Cardiac muscle cell (in vitro differentiated cells and primary cell): ENCODE data around the gene KRT17. TPM values are rescaled to one million over a fixed set of nuclear protein-coding genes. Genes with fewer than 3 reads are reported as not detected.
A peak's percentile ranks its signal among the peaks of the same experiment; 100 is the strongest.
"Not testable (repeated sequence)": the region's sequence is repeated elsewhere in the genome, so short reads cannot be mapped to it uniquely, and the experiment has no call there.

Experiments used
- DNase-seq, 2 donors: peaks; one replicate each; pipeline versions ENCODE4 v3.0.0 to v3.0.0-alpha.2; 2010 to 2017; ENCODE audit warnings: low read depth in 1 of 2, low spot score in 1 of 2
- H3K27ac ChIP-seq: fragments of 200-600 bp; sonication (generic); 2 replicates; pipeline ENCODE4 v1.5.1; 2016
- H3K27me3 ChIP-seq: fragments of 200-600 bp; sonication (generic); 2 replicates; pipeline ENCODE4 v1.6.0; 2016; ENCODE audit warnings: control low read depth
- H3K36me3 ChIP-seq: fragments of 200-600 bp; sonication (generic); 2 replicates; pipeline ENCODE4 v1.5.1; 2016; ENCODE audit warnings: control low read depth
- H3K4me1 ChIP-seq: fragments of 200-600 bp; sonication (generic); 2 replicates; pipeline ENCODE4 v1.8.1; 2017; ENCODE audit warnings: low read depth, mild to moderate bottlenecking, mixed run types
- H3K4me3 ChIP-seq: fragments of 200-600 bp; sonication (generic); 2 replicates; pipeline ENCODE4 v1.5.1; 2016; ENCODE audit warnings: mild to moderate bottlenecking
- H3K9me3 ChIP-seq: fragments of 200-600 bp; sonication (generic); 2 replicates; pipeline ENCODE4 v1.5.1; 2017; ENCODE audit warnings: low read depth, mild to moderate bottlenecking, control low read depth
- CTCF ChIP-seq: IDR thresholded peaks from 2 replicates; pipeline ENCODE4 v1.5.1; 2012; ENCODE audit warnings: low read depth, mild to moderate bottlenecking, low read length
- polyA plus RNA-seq: library from polyadenylated mRNA; unstranded; fragments of >200 nt; fragmentation: Nextera tagmentation; extraction: Ambion mirVana; gene quantifications from 2 replicates; pipeline ENCODE4 v1.2.1, GENCODE V29; 2016
- total RNA-seq: library from RNA; depleted of rRNA; stranded (reverse); fragments of >200 nt; gene quantifications from 2 replicates; pipeline ENCODE4 v1.2.3, GENCODE V29; 2016

Gene KRT17
- total and polyA plus RNA-seq, 2 experiments from 2014 or later, result 1.2 TPM; not detected in 1

GRCh38 chr17:41629316-41629715 is 4.9 kb upstream of the KRT17 start:
- H3K27ac ChIP-seq, result no peak overlapping the region
- H3K4me1 ChIP-seq, result no peaks in the 10 kb centered on the region
- DNase-seq, result no peak
- TF ChIP-seq CTCF, result no peak
- H3K27me3 ChIP-seq, result no peaks in the 10 kb centered on the region
- no peak overlapping the region for H3K4me3 ChIP-seq
- no peaks in the 10 kb centered on the region for H3K36me3 ChIP-seq
- no peaks in the 10 kb centered on the region for H3K9me3 ChIP-seq

- not testable (repeated sequence) for H3K4me1 ChIP-seq, H3K27ac ChIP-seq, H3K4me3 ChIP-seq, DNase-seq, H3K27me3 ChIP-seq, H3K36me3 ChIP-seq, H3K9me3 ChIP-seq
These were observed 4.4 kb upstream of the KRT17 start for GRCh38 chr17:41628621-41629255.

GRCh38 chr17:41628073-41628370 is 3.6 kb upstream of the KRT17 start:
- H3K4me3 ChIP-seq, H3K9me3 ChIP-seq, DNase-seq, H3K4me1 ChIP-seq, H3K36me3 ChIP-seq, H3K27me3 ChIP-seq, H3K27ac ChIP-seq: not testable (repeated sequence)

- DNase-seq, result no peak
- Histone ChIP-seq H3K4me3 (no peak overlapping the region), H3K36me3 (no peaks in the 10 kb centered on the region), H3K27me3 (no peaks in the 10 kb centered on the region), H3K9me3 (no peaks in the 10 kb centered on the region), H3K27ac (no peak overlapping the region), H3K4me1 (no peaks in the 10 kb centered on the region)
- TF ChIP-seq CTCF, result no peak
These were observed 3.1 kb upstream of the KRT17 start for GRCh38 chr17:41627316-41628072.

- H3K27ac ChIP-seq, result not testable (repeated sequence)
These were observed 2.5 kb upstream of the KRT17 start for GRCh38 chr17:41626914-41627295.

GRCh38 chr17:41626028-41626913 is 1.9 kb upstream of the KRT17 start:
- H3K27ac ChIP-seq, H3K27me3 ChIP-seq, H3K9me3 ChIP-seq, H3K4me3 ChIP-seq, H3K36me3 ChIP-seq, DNase-seq, H3K4me1 ChIP-seq: not testable (repeated sequence)

More at GRCh38 chr17:41626914-41627295, 2.5 kb upstream of the KRT17 start:
- not testable (repeated sequence) for H3K36me3 ChIP-seq, H3K27me3 ChIP-seq, H3K9me3 ChIP-seq, H3K4me1 ChIP-seq, H3K4me3 ChIP-seq, DNase-seq

GRCh38 chr17:41625602-41626001 is 1.2 kb upstream of the KRT17 start:
- no peaks in the 10 kb centered on the region for H3K4me1 ChIP-seq
- H3K9me3 ChIP-seq, result no peaks in the 10 kb centered on the region
- no peak overlapping the region for H3K4me3 ChIP-seq
- no peaks in the 10 kb centered on the region for H3K27me3 ChIP-seq
- no peaks in the 10 kb centered on the region for H3K36me3 ChIP-seq
- no peak overlapping the region for H3K27ac ChIP-seq
- peak in 1 of 2 donors; percentile 42 for DNase-seq
- no peak for TF ChIP-seq CTCF

GRCh38 chr17:41623184-41623861 is 1.1 kb downstream of the KRT17 start:
- not testable (repeated sequence) for H3K27me3 ChIP-seq, H3K4me3 ChIP-seq, H3K4me1 ChIP-seq, H3K27ac ChIP-seq, DNase-seq, H3K9me3 ChIP-seq, H3K36me3 ChIP-seq

- not testable (repeated sequence) for H3K36me3 ChIP-seq, H3K4me1 ChIP-seq, H3K27ac ChIP-seq, DNase-seq, H3K9me3 ChIP-seq, H3K27me3 ChIP-seq, H3K4me3 ChIP-seq
These were observed 1.8 kb downstream of the KRT17 start for GRCh38 chr17:41622340-41623183.
